ENCODE results near the gene PSMD1. TPM values are rescaled to one million over a fixed set of nuclear protein-coding genes. Genes with fewer than 3 reads are reported as not detected.

The PSMD1 gene
- total RNA-seq, 1 donor from 2014 or later = 55.3 TPM

GRCh38 chr2:231036578-231037106 is 20.0 kb upstream of the PSMD1 start:
- H3K27ac ChIP-seq = no peak overlapping the region
- no peaks in the 10 kb centered on the region for H3K4me1 ChIP-seq
- intact Hi-C loops (cut with DNase I) = no loop called here
- peaks cover 54% of the 10 kb centered on the region for H3K27me3 ChIP-seq (ENCODE audit: low read depth)
- DNase-seq (no peak), ATAC-seq (no peak)
- TF ChIP-seq, protein P1, sequence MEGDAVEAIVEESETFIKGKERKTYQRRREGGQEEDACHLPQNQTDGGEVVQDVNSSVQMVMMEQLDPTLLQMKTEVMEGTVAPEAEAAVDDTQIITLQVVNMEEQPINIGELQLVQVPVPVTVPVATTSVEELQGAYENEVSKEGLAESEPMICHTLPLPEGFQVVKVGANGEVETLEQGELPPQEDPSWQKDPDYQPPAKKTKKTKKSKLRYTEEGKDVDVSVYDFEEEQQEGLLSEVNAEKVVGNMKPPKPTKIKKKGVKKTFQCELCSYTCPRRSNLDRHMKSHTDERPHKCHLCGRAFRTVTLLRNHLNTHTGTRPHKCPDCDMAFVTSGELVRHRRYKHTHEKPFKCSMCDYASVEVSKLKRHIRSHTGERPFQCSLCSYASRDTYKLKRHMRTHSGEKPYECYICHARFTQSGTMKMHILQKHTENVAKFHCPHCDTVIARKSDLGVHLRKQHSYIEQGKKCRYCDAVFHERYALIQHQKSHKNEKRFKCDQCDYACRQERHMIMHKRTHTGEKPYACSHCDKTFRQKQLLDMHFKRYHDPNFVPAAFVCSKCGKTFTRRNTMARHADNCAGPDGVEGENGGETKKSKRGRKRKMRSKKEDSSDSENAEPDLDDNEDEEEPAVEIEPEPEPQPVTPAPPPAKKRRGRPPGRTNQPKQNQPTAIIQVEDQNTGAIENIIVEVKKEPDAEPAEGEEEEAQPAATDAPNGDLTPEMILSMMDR (IDR thresholded peaks at IDR 0.05) = no peak
- no peaks in the 10 kb centered on the region for H3K9me3 ChIP-seq
- no peak overlapping the region for H3K4me3 ChIP-seq
- H3K36me3 ChIP-seq = no peaks in the 10 kb centered on the region

DNA sequence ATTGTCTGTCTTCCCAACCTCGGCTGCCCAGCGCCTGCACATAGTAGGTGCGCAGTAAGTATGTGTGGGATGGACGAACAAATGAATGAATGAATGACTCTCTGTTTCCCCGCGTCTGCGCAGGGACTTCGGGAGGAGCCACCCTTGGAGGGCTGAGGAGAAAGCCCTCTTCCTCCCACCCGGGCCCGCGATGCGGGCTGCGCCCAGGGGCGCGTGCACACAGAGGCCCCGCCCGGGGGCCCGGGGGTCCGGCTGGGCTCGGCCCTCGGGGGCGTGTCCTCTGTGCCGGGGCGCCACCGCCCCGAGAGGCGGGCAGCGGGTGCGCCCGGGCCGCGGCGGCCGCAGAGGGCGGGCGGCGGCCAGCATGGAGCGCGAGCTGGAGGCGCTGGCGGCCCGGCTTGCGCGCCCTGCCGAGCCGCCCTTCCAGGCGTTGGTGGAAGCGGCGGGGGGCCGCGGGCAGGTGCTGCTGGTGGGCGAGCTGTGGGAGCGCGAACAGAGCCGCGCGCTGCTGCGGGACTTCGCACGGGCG is 19.4 kb upstream of the PSMD1 start, which contains the start of gene C2orf72:
Gene C2orf72 (plus strand): TSS at position 322 of the 529 bp plus-strand sequence. CDS start 43 bp downstream, at position 365.
- DNase-seq = no peak
- no peaks in the 10 kb centered on the region for H3K4me1 ChIP-seq
- no peaks in the 10 kb centered on the region for H3K36me3 ChIP-seq
- no peaks in the 10 kb centered on the region for H3K9me3 ChIP-seq
- H3K27ac ChIP-seq = no peak within 1 kb of the TSS
- TF ChIP-seq, protein P1 (IDR thresholded peaks at IDR 0.05) = no peak
- intact Hi-C loops (cut with DNase I) = no loop called here
- peak within 1 kb of the TSS; percentile 31 for H3K4me3 ChIP-seq
- H3K27me3 ChIP-seq (ENCODE audit: low read depth) = peaks cover 54% of the 10 kb centered on the region
- no peak for ATAC-seq

DNA sequence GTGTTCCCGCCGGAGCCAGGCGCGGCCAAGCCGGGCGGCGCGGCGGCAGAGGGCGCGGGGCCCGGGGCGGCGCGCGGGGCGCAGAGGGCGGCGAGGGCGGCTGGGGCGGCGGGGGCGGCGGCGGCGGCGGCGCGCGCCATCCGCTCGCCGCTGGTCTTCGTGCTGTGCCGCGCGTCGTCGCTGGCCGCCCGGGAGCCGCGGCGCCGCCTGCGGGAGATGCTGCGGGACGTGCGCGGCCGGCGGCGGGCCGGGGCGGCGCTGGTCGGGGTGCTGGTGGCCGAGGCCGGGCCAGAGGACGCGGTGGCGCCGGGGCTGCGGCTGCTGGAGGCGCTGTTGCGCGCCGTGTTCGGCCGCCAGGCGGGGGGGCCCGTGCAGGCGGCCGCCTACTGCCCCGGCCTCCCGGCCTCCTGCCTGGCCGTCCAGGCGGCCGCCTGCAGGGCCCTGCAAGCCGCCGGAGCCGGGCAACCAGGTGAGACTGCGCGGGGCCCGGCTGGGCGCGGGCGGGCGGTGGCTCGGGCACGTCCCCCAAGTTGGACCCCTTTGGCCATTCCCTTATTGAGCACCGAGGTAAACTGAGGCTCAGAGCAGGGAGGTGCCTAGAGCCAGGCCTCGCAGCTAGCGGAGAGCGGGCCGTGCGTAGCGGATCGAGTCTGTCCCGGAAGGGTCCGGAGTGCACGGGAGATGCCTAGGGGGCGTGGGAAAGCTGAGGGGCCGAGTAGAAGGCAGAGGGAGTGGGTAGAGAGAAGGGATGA is 18.8 kb upstream of the PSMD1 start:
- DNase-seq = no peak
- intact Hi-C loops (cut with DNase I) = no loop called here
- H3K4me3 ChIP-seq = peak overlapping the region; percentile 31
- TF ChIP-seq, protein P1 (IDR thresholded peaks at IDR 0.05) = no peak
- no peaks in the 10 kb centered on the region for H3K9me3 ChIP-seq
- peaks cover 51% of the 10 kb centered on the region for H3K27me3 ChIP-seq (ENCODE audit: low read depth)
- ATAC-seq = no peak
- H3K4me1 ChIP-seq = no peaks in the 10 kb centered on the region
- H3K36me3 ChIP-seq = no peaks in the 10 kb centered on the region
- H3K27ac ChIP-seq = no peak overlapping the region

- no peaks in the 10 kb centered on the region for H3K4me1 ChIP-seq
- DNase-seq (no peak), ATAC-seq (no peak)
- intact Hi-C loops (cut with DNase I) = no loop called here
- peak overlapping the region; percentile 31 for H3K4me3 ChIP-seq
- TF ChIP-seq, protein P1 (IDR thresholded peaks at IDR 0.05) = no peak
- H3K27ac ChIP-seq = no peak overlapping the region
- H3K36me3 ChIP-seq = no peaks in the 10 kb centered on the region
- peaks cover 49% of the 10 kb centered on the region for H3K27me3 ChIP-seq (ENCODE audit: low read depth)
- H3K9me3 ChIP-seq = no peaks in the 10 kb centered on the region
These were observed 18.0 kb upstream of the PSMD1 start for GRCh38 chr2:231038483-231039293.

GRCh38 chr2:231039294-231039664 is 17.4 kb upstream of the PSMD1 start:
- no peak overlapping the region for H3K4me3 ChIP-seq
- no peak for ATAC-seq
- H3K27ac ChIP-seq = no peak overlapping the region
- TF ChIP-seq, protein P1 (IDR thresholded peaks at IDR 0.05) = no peak
- H3K36me3 ChIP-seq = no peaks in the 10 kb centered on the region
- no peaks in the 10 kb centered on the region for H3K4me1 ChIP-seq
- no peak for DNase-seq
- no peaks in the 10 kb centered on the region for H3K9me3 ChIP-seq
- intact Hi-C loops (cut with DNase I) = no loop called here
- peaks cover 49% of the 10 kb centered on the region for H3K27me3 ChIP-seq (ENCODE audit: low read depth)

All from lower lobe of right lung (tissue), 2 donors.